Activated gamma-delta T cell (primary cell): Measurements from ENCODE around the gene CAMSAP1.

ENCODE experiments used
- DNase-seq: peaks from one replicate; lab custom pipeline; 2025; lab: John Stamatoyannopoulos, UW

The CAMSAP1 gene

DNA sequence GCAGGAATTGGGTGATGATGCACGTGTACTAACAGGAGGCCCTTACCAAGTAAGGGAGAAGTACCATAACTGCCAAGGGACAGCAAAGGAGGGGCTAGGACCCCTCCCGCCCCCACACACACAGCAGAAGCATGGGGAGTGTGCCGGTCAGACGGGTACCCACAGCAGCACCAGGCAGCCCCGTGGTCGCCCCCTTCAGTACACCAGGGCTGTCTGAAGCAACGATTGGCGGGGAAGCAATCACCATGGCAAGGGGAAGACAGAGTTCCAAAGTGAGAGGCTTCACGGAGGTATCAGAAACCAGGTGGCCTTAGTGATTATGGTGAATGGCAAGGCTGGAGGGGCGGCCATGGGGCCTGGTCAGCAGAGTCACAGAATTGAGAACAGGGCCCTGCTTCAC lies 72.2 kb downstream of the CAMSAP1 start:
- DNase-seq: no peak

DNA sequence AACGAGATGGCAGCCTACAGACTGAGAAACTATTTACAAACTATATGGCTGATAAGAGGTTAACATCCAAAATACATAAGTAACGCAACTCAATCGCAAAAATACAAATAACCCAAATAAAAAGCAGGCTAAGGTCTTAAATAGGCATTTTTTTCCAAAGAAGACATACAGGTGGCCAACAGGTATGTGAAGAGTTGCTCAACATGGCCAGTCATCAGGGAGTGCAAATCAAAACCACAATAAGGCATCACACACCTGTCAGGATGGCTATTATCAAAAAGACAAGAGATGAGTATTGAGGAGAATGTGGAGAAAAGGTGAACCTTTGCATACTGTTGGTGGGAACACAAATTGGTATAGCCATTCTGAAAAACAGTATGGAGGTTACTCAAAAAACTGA lies 73.5 kb downstream of the CAMSAP1 start:
- no peak for DNase-seq

DNA sequence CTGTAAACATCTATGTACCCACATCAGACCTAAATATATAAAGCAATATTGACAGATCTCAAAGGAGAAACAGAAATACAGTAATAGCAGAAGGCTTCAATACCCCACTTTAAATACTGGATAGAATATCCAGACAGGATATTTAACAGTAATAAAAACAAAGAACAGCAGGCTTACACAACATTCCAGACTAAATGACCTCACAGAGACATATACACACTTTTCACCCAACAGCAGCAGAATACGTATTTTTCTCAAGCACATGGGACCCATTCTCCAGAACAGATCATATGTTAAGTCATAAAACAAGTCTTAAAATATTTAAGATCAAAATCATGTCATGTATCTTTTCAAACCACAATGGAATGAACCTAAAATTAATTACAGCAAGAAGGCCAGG lies 76.8 kb downstream of the CAMSAP1 start:
- DNase-seq: no peak

DNA sequence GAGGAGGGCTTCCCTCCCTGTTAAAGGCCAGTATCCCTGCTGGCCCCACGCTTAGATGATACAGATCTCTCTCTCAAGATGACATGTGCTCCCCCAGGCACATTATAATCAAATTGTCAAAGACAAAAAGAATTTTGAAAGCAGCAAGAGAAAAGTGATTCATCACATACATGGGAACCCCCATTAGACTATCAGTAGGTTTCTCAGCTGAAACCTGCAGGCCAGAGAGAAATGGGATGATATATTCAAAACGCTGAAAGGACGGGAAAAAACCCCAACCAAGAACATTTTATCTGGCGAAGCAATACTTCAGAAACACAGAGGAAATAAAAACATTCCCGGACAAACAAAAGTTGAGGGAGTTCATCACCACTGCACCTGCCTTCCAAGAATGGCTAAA lies 78.7 kb downstream of the CAMSAP1 start:
- DNase-seq: no peak

DNA sequence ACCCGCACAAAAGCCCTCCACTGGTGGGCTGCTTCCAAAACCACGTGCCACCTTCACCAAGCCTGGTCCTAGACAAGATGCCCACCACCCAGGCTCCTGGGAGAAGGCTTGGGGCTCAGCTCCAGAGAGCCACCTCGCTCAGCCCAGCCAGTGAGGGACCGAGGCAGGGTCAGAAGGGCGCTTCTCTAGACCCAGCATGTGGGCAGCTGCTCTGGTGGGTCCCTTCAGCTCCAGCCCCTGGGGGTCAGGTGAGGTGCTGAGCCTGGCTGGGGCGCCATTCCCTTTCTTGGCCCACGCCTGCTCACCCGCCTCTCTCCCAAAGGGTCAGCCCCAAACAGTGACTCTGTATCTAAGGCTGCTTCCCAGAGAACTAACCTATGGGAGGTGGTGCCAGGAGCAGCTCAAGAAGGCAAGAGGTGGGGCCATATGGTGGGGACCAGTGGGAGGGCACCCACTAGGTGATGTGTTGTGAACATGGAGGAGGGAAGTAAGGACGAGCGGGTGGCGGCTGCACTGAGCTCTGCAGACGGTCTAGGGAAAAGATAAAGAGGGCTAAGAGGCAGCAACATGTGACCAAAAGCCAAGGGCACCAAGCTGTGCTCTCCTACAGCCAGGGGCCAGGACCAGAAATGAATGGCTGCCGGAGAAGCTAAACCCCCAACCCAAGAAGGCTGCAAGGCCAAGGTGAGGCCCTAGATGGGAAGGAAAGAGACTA lies 79.3 kb downstream of the CAMSAP1 start:
- no peak for DNase-seq

DNA sequence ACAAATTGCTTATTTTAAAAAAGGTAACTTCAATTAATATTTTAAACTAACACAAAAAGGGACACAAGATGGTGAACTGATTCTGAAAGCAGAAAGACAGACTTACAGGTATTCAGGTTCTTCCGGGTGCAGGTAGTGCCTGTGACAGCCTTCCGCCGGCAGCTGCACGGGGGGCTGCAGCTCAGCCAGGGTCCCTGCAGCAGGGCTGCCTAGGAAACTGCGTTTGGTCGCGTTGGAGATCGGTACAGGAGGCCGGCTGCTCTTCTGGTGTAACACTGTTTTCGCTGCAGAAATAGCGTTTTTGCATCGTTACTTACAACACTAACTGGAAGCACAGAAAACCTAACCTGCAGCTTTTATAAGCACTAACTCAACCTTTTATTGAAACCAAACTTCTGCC lies 80.0 kb downstream of the CAMSAP1 start:
- no peak for DNase-seq

DNA sequence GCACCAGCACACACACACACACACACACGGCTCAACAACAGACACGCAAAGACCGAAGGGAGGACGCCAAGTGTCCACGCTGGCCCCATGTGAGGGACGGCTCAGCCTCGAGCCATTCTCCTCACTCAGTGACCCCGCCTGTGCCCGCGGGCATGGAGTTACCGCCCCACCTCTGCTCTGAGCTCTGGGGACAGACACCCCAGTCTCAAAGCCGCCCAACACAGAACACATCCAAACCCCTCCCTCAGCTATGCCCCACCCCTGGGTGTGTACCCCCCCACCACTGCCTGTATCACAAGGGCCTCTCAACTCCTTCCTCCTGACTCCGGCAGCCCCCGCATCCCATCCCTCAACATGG lies 81.2 kb downstream of the CAMSAP1 start:
- no peak for DNase-seq

DNA sequence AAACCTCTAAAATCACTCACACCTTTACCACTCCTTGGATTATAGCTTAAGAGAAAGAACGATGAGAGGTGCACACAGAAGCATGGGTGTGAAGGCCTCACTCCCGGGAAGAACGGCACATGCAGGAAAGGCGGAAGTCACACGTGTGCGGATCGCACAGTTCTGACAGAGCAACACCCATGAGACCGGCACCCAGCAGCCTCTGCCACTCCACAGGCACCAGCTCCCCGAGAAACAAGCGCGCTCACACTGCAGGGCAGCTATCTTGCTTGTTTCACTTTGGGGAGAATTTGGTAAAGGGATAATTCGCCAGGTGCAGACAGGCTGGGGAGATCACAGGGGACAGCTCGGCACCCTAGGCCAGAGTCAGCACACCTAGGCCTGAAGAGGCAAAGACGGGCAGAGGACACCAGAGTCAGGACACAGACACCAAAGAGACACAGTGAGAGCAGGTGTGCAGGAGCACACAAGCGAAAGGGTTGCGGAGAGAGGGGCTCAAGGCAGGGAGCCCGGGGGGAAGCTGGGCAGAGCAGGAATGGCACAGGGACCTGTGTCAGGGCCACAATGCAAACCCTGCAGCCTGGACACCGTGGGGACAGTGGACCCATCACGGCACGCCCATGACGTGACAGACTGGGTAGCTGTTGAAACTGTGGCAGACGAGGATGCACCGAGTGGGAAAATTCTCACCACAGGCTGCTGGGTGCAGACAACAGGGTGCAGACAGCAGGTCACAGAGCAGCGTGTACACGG lies 81.7 kb downstream of the CAMSAP1 start:
- no peak for DNase-seq

DNA sequence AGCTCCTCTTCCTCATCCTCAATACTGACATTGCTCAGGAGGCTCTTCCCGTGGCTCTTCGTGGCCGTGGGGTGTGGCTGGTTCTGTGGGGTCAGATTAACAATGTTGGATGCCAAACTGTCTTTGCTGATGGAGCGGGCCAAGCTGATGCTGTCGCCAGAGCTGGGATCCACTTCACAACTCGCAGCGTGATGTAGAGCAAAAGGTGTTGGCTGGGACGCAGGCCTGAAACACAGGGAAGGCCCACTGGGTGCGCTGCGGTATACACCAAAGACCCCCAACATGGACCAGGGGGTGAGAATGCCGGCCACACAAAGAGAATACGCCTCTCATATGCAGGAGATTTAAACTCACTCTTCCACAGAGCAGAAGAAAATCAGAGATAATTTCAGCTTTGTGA lies 84.3 kb downstream of the CAMSAP1 start:
- no peak for DNase-seq

DNA sequence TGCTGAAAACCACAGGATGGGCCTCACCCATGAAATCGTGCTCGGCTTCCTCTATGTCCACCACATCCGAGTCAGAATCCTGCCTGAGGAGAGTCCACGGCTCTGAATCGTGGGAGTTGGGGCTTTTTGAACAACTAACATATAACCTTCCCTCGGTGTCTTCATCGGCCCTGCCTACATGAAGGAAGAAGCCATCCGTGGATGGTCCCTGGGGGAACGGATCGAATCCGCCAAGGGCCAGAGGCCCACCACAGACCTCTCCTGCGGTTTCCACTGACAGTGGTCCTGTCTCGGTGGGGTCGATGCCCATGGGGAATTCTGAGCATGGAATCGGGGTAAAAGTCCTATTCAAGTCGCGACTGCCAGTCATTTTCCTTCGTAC lies 85.0 kb downstream of the CAMSAP1 start:
- no peak for DNase-seq

DNA sequence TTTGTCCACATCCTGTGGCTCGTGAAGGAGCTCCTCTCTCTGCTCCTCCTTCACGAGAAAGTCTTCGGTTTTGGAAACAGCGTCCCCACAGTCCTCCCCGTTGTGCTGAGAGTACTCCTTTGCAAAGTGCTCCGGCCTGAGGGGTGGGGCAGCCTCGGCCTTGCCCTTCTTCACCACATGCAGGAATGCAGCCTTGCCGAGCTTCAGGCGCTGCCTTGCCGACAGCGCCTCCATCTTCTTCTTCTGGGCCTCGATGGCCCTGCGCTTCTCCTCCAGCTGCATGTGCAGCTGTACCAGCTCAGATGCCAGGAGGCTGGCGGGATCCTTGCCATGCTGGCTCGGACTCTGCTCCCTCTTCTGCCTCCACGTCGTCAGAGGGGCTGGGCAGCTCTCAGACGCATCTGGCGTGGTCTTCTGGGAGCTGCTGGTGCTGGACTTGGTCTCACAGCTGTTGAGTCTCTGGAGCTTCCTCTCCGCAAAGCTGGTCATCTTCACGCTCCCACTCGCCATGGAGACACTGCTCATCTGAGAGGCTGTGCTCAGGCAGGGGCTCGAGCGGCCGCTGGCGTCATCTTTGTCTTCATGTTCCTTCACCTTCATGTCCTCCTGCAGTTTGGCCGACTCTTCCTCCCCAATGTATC lies 85.5 kb downstream of the CAMSAP1 start:
- no peak for DNase-seq

DNA sequence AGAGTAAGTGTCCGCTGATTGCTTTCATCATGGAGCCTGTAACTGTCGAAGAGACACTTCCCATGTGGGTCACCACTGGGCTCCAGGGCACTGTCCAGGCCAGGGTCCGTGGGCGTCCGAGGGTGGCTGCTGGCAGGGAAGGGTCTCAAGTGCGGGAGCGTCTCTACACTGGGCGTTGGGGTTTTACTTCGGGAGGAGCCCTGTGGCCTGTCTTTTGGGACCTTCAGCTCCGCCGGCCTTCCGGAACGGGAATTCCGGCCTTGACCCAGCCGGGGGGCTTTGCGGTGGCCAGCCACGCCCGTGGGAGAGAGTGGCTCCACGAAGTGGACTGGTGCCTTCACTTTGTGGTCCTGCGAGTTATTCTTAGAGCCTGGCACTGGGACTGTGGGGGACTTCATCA lies 86.2 kb downstream of the CAMSAP1 start:
- no peak for DNase-seq

DNA sequence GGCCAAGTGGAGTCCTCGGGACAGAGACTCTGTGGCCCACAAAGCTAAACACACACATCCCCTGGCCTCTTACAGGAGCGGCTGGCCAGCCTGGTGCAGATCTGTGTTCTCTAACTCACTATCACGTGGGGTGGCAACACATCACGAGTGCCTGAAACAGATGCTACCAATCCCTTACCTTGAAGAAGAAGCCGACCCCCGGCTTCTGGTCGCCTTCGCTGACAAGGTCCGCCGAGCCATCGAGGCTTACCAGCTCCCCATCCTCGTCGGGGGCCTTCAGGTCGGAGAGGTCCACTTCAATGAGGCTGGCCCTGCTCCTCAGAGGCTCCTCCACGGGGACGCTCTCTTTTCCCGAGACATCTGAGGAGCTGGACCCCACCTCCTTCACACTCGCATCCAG lies 86.7 kb downstream of the CAMSAP1 start:
- DNase-seq: no peak

DNA sequence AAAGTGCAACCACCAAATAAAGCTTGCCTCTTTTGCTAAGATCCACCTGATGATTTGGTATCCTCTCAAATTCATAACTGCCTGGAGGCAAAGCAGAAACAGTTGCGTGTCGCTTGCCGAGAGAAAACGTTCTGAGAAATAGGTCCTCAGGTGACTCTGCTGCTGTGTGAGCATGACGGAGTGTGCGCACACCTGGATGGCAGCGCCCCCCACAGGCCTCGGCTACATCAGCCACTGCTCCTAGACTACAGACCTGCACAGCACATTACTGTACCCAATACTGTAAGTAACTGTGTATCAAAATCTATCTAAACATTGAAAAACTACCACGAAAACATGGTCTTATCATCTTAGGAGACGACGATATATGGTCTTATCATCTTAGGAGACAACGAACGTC lies 87.4 kb downstream of the CAMSAP1 start:
- no peak for DNase-seq

DNA sequence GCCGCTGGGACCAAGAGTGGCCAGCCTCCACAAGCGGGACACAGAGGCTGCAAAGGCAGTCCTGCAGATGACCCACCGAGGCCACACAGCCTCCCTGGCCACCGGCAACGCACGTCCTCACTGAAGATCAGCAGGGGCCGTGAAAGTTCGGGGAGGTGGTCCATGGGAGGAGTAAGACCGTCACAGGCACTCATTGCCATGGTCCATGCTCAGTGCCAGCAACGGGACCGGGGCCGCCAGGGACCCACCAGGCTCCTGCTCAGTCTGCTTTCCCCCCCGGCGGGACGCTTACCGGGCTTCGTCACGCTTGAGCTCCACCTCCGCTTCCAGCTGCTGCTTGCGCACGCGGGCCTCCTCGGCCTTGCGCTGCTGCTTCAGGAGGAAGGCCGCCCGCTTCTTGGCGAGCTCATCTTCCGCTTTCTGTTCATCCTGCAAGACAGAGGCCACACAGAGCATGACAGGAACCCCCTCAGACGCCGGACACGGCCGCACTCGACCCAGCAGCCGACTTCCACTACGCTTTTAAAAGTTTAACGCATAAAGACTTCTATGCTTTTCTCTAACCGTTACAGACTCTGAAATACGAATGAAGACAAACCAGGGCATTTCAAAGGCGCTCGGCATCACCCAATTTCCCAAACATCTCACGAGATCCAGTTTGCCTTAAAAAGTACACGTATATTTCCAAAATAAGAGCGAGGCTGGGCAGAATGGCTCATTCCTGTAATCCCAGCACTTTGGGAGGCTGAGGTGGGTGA lies 88.4 kb downstream of the CAMSAP1 start:
- no peak for DNase-seq

DNA sequence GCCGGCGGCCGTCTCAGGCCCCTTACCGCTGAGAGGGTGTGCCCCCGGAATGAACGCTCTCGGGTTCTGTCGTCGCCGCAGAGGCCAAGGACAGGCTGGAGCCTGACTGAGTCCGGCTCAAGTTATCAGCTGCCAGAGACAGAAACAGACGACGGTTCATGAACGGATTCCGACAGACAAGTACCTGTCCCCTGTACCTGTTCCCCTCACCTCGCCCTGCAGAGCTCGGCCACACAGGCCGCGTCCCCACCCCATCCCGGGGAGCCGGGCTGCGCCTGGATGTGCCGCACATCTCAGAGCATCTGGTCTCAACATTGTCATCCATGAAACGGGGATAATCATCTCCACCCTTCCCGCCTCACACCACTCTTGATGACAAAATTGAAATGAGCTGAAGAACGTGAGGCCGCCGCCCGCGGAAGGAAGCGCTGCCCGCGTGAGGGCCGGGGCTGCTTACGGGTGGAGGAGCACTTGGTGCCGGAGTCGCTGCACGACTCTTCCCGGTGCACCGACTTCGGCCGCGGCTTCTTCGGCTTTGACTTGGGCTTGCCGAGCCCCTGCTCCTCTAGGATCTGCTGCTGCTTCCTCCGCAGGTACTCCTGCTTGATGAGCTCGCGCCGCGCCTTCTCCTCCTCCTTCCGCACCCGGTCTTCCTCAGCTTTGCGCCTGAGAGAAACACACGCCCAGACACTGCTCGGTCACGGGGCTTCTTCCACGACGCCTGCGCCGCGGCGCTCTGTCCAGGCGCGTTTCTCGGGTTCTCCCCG lies 89.2 kb downstream of the CAMSAP1 start:
- no peak for DNase-seq

DNA sequence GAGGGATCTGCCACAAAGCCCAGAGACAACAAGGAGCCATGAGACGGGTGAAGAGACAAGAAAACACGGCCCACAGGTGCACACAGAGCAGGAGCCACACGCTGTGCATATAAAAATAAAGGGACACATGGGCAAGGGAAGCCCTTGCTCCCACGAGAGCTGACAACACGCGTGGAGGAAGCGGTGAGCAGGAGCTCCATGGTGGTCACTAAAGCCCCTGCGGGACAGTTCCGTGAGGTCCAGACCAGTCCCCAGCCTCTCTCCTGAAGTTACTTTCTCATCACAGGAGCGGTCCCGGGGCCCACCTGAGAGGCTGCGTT lies 90.7 kb downstream of the CAMSAP1 start:
- no peak for DNase-seq

DNA sequence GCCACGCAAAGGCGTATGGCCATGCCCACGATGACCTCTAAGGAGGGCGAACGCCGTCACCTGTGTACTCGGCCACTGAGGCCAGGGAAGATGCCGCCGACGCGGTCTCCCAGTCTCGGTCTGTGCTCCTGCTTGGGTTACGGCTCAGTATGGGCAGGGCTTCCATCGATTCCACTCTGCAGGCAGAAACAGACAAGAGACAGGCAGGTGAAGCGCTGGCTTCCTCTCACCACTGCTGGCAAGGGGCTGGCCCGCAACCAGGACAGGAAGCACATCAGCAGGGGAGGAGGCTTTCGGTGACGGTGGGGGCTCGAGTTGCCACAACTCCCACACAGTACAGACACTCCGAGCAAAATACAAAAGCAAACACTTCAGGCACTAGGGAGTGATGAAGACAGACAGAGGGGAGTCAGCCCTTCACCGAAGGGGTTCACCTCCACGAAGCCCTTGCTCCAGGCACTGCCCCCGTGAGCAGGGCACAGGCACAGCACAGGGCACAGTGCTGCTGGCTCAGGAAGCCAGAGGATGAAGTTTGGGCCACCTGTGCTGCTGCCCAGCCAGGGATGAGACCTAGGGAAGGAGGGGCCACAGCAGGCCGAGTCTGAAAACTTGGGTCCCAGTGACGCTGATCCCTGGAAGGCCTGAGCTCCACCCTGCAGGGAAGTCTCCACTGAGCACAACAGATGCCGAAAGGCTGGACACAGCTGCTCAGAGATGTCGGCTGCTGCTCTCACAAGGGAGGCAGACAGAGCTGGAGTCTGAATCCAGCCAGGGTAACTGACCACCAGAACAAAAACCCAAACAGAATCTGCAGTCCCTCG lies 91.3 kb downstream of the CAMSAP1 start:
- DNase-seq: no peak

DNA sequence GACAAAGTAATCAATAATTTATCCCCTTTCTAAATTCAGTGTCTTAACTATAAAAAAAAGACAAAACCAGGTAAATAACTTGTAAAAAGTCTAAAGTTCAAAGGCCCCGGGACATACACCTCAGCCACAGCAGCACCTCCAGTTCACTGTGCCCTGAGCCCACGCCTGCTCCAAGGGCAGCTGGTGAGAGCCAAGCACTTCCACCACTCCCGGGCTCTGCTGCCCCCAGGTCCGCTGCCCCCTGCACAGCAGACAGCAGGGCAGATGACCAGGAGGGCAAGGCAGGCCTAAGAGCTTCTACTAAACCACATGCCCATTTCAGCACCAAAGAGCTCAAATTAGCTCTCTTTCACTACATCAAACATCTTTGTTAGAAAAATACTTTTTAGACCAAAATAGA lies 91.9 kb downstream of the CAMSAP1 start:
- no peak for DNase-seq

DNA sequence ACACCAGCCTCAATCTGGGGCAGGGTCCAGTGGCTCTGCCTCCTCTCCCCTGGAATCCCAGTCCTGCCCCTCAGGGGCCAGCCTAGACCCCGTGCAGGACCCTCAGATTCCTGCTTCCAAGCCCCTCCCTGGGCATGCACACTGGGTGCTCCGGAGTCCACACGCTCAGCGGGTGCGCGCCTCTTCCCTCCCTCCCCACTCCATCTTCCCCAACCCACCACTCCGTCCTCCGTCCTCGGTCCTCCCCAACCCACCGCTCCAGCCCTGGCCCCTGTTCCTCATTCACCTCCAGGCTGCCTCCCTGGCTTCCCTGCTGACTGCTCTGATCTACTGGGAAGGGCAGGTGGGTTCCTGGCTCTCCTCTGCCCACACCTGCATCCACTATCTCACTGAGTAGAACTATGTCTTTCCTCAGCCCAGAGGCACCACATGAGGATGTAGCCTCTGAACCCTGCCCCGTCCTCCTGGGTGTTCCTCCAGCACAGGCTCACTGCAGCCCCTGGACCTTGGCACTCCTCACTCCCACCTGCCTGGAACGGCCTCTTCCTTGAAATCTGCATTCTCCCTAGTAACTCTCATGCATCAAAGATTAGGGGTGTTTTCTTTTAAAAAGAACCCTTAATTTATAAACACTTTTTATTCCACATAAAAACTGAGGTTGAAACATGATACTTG lies 92.8 kb downstream of the CAMSAP1 start:
- no peak for DNase-seq
